RWPE1 (cell line): ENCODE results near the gene TNS3.

Source experiments
- CTCF ChIA-PET: fragments of 350-600 bp; sonication (Branson Sonifier 250); formaldehyde crosslinking; extraction: SDS; loops from one replicate; lab custom pipeline; 2021; lab: Yijun Ruan, JAX
- POLR2A ChIA-PET: fragments of 400-600 bp; formaldehyde crosslinking; extraction: SDS; loops from one replicate; lab custom pipeline; 2020; ENCODE audit warnings: antibody characterized with exemption; ENCODE audit not compliant: low non-redundant PET; lab: Yijun Ruan, JAX
- DNase-seq: peaks from one replicate; pipeline ENCODE4 v3.0.0; 2012; ENCODE audit warnings: low spot score
- H3K27ac ChIP-seq: fragments of 450-650 bp; 2 replicates; pipeline ENCODE4 v1.5.1; 2017
- CTCF ChIP-seq: fragments of 450-650 bp; conservative IDR thresholded peaks from 2 replicates; pipeline ENCODE4 v1.5.1; 2017; ENCODE audit warnings: low read depth, mild to moderate bottlenecking

TNS3 gene

GRCh38 chr7:47332681-47333553 lies 249.0 kb downstream of the TNS3 start:
- CTCF ChIA-PET: interaction anchor here (0.9 to 1.0 kb wide), 2 partner anchors 67 to 77 kb away, joined by 3 read pairs; no protein-coding TSS in a partner anchor
- no peak for TF ChIP-seq CTCF
- no peak for DNase-seq
- no peak overlapping the region for H3K27ac ChIP-seq
- POLR2A ChIA-PET: no interaction called here

GRCh38 chr7:47332213-47332612 lies 249.7 kb downstream of the TNS3 start:
- DNase-seq: no peak
- 0 out of 2 replicates have a peak overlapping the region, but pooled peaks have one; percentile 15 for H3K27ac ChIP-seq
- ChIA-PET CTCF (interaction anchor here (0.9 kb wide), 1 partner anchor 66 kb away, joined by 3 read pairs; no protein-coding TSS in a partner anchor), POLR2A (no interaction called here)
- TF ChIP-seq CTCF: no peak

GRCh38 chr7:47331179-47331565 lies 250.7 kb downstream of the TNS3 start:
- no peak for TF ChIP-seq CTCF
- ChIA-PET POLR2A (no interaction called here), CTCF (interaction anchor here (0.6 to 0.7 kb wide), 2 partner anchors 54 to 488 kb away, joined by 3 read pairs; no protein-coding TSS in a partner anchor)
- H3K27ac ChIP-seq: no peak overlapping the region; the same call in 1 of the 2 replicates
- no peak for DNase-seq

GRCh38 chr7:47330561-47331178 lies 251.2 kb downstream of the TNS3 start:
- POLR2A ChIA-PET: no interaction called here
- TF ChIP-seq CTCF: no peak

GRCh38 chr7:47330026-47330425 lies 251.9 kb downstream of the TNS3 start:
- TF ChIP-seq CTCF: no peak
- peak overlapping the region; percentile 95 for H3K27ac ChIP-seq
- POLR2A ChIA-PET: no interaction called here
- DNase-seq: no peak
- CTCF ChIA-PET: no interaction called here

More at GRCh38 chr7:47330561-47331178, 251.2 kb downstream of the TNS3 start:
- H3K27ac ChIP-seq: peak overlapping the region; percentile 95
- DNase-seq: no peak
- CTCF ChIA-PET: interaction anchor here (0.6 to 0.7 kb wide), 2 partner anchors 54 to 488 kb away, joined by 3 read pairs; no protein-coding TSS in a partner anchor

GRCh38 chr7:47329320-47329926 lies 252.5 kb downstream of the TNS3 start:
- H3K27ac ChIP-seq: peak overlapping the region; percentile 95
- TF ChIP-seq CTCF: no peak
- no peak for DNase-seq
- POLR2A ChIA-PET: no interaction called here
- CTCF ChIA-PET: interaction anchor here (0.6 kb wide), 1 partner anchor 23 kb away, joined by 4 read pairs; no protein-coding TSS in a partner anchor
